Stimulated activated CD8-positive, alpha-beta memory T cell treated with anti-CD3 and anti-CD28 coated beads, Interleukin-7, amount 100 ng/mL, for 4 hours (primary cell): ENCODE results near the gene KLF13.

Experiments
- DNase-seq, 2 donors: peaks; one replicate each; pipeline ENCODE4 v3.0.0-alpha.2; 2020; ENCODE audit warnings: low read depth in 2 of 2

KLF13 gene

GRCh38 chr15:31326156-31326874 is at the start of gene KLF13:
KLF13 (plus strand) TSS chr15:31326835; CDS start chr15:31327213, 378 bp downstream.
- DNase-seq = peak; percentile 98 to 100

GRCh38 chr15:31277335-31278060 is 49.1 kb upstream of the KLF13 start:
- DNase-seq = no peak

GRCh38 chr15:31278061-31278445 is 48.6 kb upstream of the KLF13 start:
- no peak for DNase-seq

- DNase-seq = no peak
These were observed 48.0 kb upstream of the KLF13 start for GRCh38 chr15:31278544-31279220.

GRCh38 chr15:31279221-31280045 is 47.2 kb upstream of the KLF13 start:
- DNase-seq = no peak

- DNase-seq = no peak
These were observed 46.4 kb upstream of the KLF13 start for GRCh38 chr15:31280046-31280830.

GRCh38 chr15:31280831-31281216 is 45.8 kb upstream of the KLF13 start:
- DNase-seq = no peak

- no peak for DNase-seq
These were observed 43.6 kb upstream of the KLF13 start for GRCh38 chr15:31283043-31283442.

- no peak for DNase-seq
These were observed 40.8 kb upstream of the KLF13 start for GRCh38 chr15:31285772-31286261.

GRCh38 chr15:31291048-31291578 is 35.5 kb upstream of the KLF13 start:
- DNase-seq = no peak

- DNase-seq = no peak
These were observed 34.1 kb upstream of the KLF13 start for GRCh38 chr15:31292391-31293015.

- DNase-seq = no peak
These were observed 33.0 kb upstream of the KLF13 start for GRCh38 chr15:31293655-31294054.

GRCh38 chr15:31294067-31294466 is 32.6 kb upstream of the KLF13 start:
- no peak for DNase-seq

GRCh38 chr15:31295658-31296057 is 31.0 kb upstream of the KLF13 start:
- no peak for DNase-seq

GRCh38 chr15:31296219-31296645 is 30.4 kb upstream of the KLF13 start:
- no peak for DNase-seq

GRCh38 chr15:31296646-31297574 is 29.7 kb upstream of the KLF13 start:
- DNase-seq = no peak

GRCh38 chr15:31297575-31298456 is 28.8 kb upstream of the KLF13 start:
- DNase-seq = no peak

GRCh38 chr15:31298707-31299172 is 27.9 kb upstream of the KLF13 start:
- DNase-seq = no peak
